H1 (cell line): Measurements from ENCODE around the gene WTIP. TPM values are rescaled to one million over a fixed set of nuclear protein-coding genes. Genes with fewer than 3 reads are reported as not detected.

ENCODE experiments used
- CTCF ChIA-PET: fragments of 300-600 bp; sonication (Branson Sonifier 250); formaldehyde crosslinking; loops from one replicate; lab custom pipeline; 2021; ENCODE audit not compliant: partially characterized antibody; lab: Charles Lee
- POLR2A ChIA-PET: fragments of 300-600 bp; sonication (Branson Sonifier 250); formaldehyde crosslinking; loops from one replicate; lab custom pipeline; 2021; ENCODE audit warnings: inconsistent platforms; ENCODE audit not compliant: partially characterized antibody; lab: Charles Lee
- DNase-seq, 2 experiments: peaks; one replicate each; pipeline versions ENCODE4 v3.0.0 to v3.0.0-alpha.2; 2010 to 2022; ENCODE audit warnings: low spot score in 2 of 2, low read depth in 1 of 2, mixed read lengths in 1 of 2
- FAIRE-seq: peaks from 2 replicates; lab custom pipeline; 2011; peaks lifted over from hg19 to GRCh38; lab: Jason Lieb, UNC
- H2AFZ ChIP-seq: 2 replicates; pipeline ENCODE4 v1.8.1; 2012; ENCODE audit warnings: low read length, inconsistent platforms
- H2AK5ac ChIP-seq: 2 replicates; pipeline ENCODE4 v1.6.1; 2013; ENCODE audit warnings: low read depth, low read length
- H2BK120ac ChIP-seq: replicated peaks from 2 replicates; pipeline ENCODE3; 2013; ENCODE audit warnings: low read depth, low read length, inconsistent platforms
- H2BK12ac ChIP-seq: 2 replicates; pipeline ENCODE4 v1.6.1; 2013; ENCODE audit warnings: low read depth, low read length
- H2BK15ac ChIP-seq: 2 replicates; pipeline ENCODE4 v1.6.1; 2013; ENCODE audit warnings: low read length
- H2BK20ac ChIP-seq: 2 replicates; pipeline ENCODE4 v1.6.1; 2013; ENCODE audit warnings: low read length
- H2BK5ac ChIP-seq: 2 replicates; pipeline ENCODE4 v1.6.1; 2013; ENCODE audit warnings: low read depth, low read length
- H3K14ac ChIP-seq: 2 replicates; pipeline ENCODE4 v1.6.1; 2013; ENCODE audit warnings: inconsistent platforms; ENCODE audit not compliant: insufficient read length
- H3K18ac ChIP-seq: 2 replicates; pipeline ENCODE4 v1.6.1; 2013; ENCODE audit warnings: low read length; ENCODE audit errors: extremely low read depth
- H3K23ac ChIP-seq: 2 replicates; pipeline ENCODE4 v1.6.1; 2013; ENCODE audit warnings: inconsistent platforms; ENCODE audit not compliant: insufficient read length
- H3K23me2 ChIP-seq: 2 replicates; pipeline ENCODE4 v1.6.1; 2013; ENCODE audit warnings: low read depth, low read length
- H3K27ac ChIP-seq: 2 replicates; pipeline ENCODE4 v1.6.1; 2011; ENCODE audit warnings: low read depth, low read length, inconsistent platforms
- H3K27me3 ChIP-seq, 4 experiments: replicated peaks in 1 of 4; 1 replicate in 1 of 4; 2 replicates in 3 of 4; pipeline versions ENCODE4 v1.6.1 to v1.8.1; 2011 to 2013; ENCODE audit warnings: low read length in 3 of 4, mild to moderate bottlenecking in 3 of 4, inconsistent platforms in 2 of 4, mixed read lengths in 2 of 4, moderate library complexity in 1 of 4; ENCODE audit not compliant: control insufficient read depth in 3 of 4, insufficient read depth in 3 of 4; ENCODE audit errors: extremely low read depth in 1 of 4
- H3K36me3 ChIP-seq, 4 experiments: 2 replicates each; pipeline versions ENCODE4 v1.6.1 to v1.8.1; 2011 to 2013; ENCODE audit warnings: mild to moderate bottlenecking in 4 of 4, low read length in 3 of 4, moderate library complexity in 2 of 4, control low read depth in 1 of 4, inconsistent platforms in 1 of 4; ENCODE audit not compliant: insufficient read depth in 4 of 4, control insufficient read depth in 2 of 4
- H3K4ac ChIP-seq: replicated peaks from 2 replicates; pipeline ENCODE3; 2013; ENCODE audit warnings: low read length, low read depth, mixed read lengths, inconsistent platforms; ENCODE audit not compliant: insufficient read length
- H3K4me1 ChIP-seq, 4 experiments: replicated peaks in 1 of 4; 1 replicate in 1 of 4; 2 replicates in 3 of 4; pipeline versions ENCODE4 v1.6.1 to v1.8.1; 2011 to 2013; ENCODE audit warnings: low read length in 3 of 4, inconsistent platforms in 2 of 4, mixed read lengths in 1 of 4; ENCODE audit not compliant: insufficient read depth in 4 of 4, control insufficient read depth in 3 of 4
- H3K4me2 ChIP-seq, 2 experiments: 2 replicates each; pipeline versions ENCODE4 v1.6.1 to v1.8.1; 2011 to 2013; ENCODE audit warnings: low read depth in 2 of 2, low read length in 2 of 2, control low read depth in 1 of 2, inconsistent platforms in 1 of 2, mild to moderate bottlenecking in 1 of 2; ENCODE audit not compliant: insufficient read depth in 1 of 2
- H3K4me3 ChIP-seq, 4 experiments: fragments of 200-600, 300-600 bp in 1 of 4; sonication (generic), shearing (Covaris generic), sonication (Bioruptor Twin) in 1 of 4; 2 replicates each; pipeline versions ENCODE4 v1.5.1 to v1.8.1; 2011 to 2016; ENCODE audit warnings: low read length in 4 of 4, low read depth in 3 of 4, control low read depth in 2 of 4, inconsistent platforms in 2 of 4, mild to moderate bottlenecking in 2 of 4, mixed read lengths in 1 of 4, moderate library complexity in 1 of 4; ENCODE audit not compliant: insufficient read depth in 2 of 4; ENCODE audit errors: extremely low read depth in 1 of 4
- H3K56ac ChIP-seq: replicated peaks from 2 replicates; pipeline ENCODE3; 2013; ENCODE audit warnings: low read depth, mild to moderate bottlenecking, mixed read lengths, low read length, inconsistent platforms; ENCODE audit not compliant: insufficient read length
- H3K79me1 ChIP-seq: 2 replicates; pipeline ENCODE4 v1.6.1; 2013; ENCODE audit warnings: low read depth, low read length, control low read depth
- H3K79me2 ChIP-seq, 2 experiments: 2 replicates each; pipeline versions ENCODE4 v1.6.1 to v1.8.1; 2012 to 2013; ENCODE audit warnings: low read length in 2 of 2, mild to moderate bottlenecking in 2 of 2, inconsistent platforms in 1 of 2; ENCODE audit not compliant: insufficient read depth in 2 of 2, control insufficient read depth in 1 of 2
- H3K9ac ChIP-seq, 4 experiments: replicated peaks in 1 of 4; 1 replicate in 1 of 4; 2 replicates in 3 of 4; pipeline versions ENCODE4 v1.6.1 to v1.8.1; 2011 to 2013; ENCODE audit warnings: low read depth in 3 of 4, low read length in 3 of 4, control low read depth in 2 of 4, mild to moderate bottlenecking in 2 of 4, moderate library complexity in 2 of 4, inconsistent platforms in 1 of 4; ENCODE audit errors: extremely low read depth in 1 of 4
- H3K9me3 ChIP-seq, 2 experiments: 2 replicates each; pipeline versions ENCODE4 v1.6.1 to v1.8.1; 2012 to 2013; ENCODE audit warnings: mild to moderate bottlenecking in 2 of 2, moderate library complexity in 2 of 2, control low read depth in 1 of 2, inconsistent platforms in 1 of 2, low read depth in 1 of 2, low read length in 1 of 2, mixed read lengths in 1 of 2; ENCODE audit not compliant: insufficient read depth in 2 of 2
- H4K20me1 ChIP-seq, 2 experiments: replicated peaks in 1 of 2; 2 replicates each; pipeline versions ENCODE3 to v1.8.1; 2011 to 2013; ENCODE audit warnings: inconsistent platforms in 2 of 2, low read length in 2 of 2, mild to moderate bottlenecking in 1 of 2; ENCODE audit not compliant: insufficient read depth in 2 of 2, control insufficient read depth in 1 of 2
- H4K5ac ChIP-seq: 2 replicates; pipeline ENCODE4 v1.6.1; 2013; ENCODE audit warnings: low read length, low read depth, mixed read lengths, inconsistent platforms; ENCODE audit not compliant: insufficient read length
- H4K8ac ChIP-seq: 2 replicates; pipeline ENCODE4 v1.8.0; 2013; ENCODE audit warnings: mild to moderate bottlenecking, moderate library complexity, low read length, inconsistent platforms; ENCODE audit not compliant: insufficient read depth; ENCODE audit errors: extremely low read depth
- H4K91ac ChIP-seq: replicated peaks from 2 replicates; pipeline ENCODE3; 2013; ENCODE audit warnings: low read length, mixed read lengths, inconsistent platforms; ENCODE audit not compliant: insufficient read length
- ATF3 ChIP-seq: IDR thresholded peaks from 2 replicates; pipeline ENCODE4 v1.6.1; 2011; ENCODE audit warnings: low read depth, mild to moderate bottlenecking, low read length; ENCODE audit not compliant: insufficient read depth
- SIRT6 ChIP-seq: IDR thresholded peaks from one replicate; pipeline ENCODE4 v1.7.1; 2012; ENCODE audit warnings: low read length, inconsistent platforms
- WGBS, 2 experiments: shearing (Covaris generic) in 1 of 2; methylation state at CpG; one replicate each; pipeline versions ENCODE4 v1.1.6 to v1.1.7; 2013 to 2015; ENCODE audit warnings: low lambda C conversion rate in 2 of 2, mixed read lengths in 2 of 2, inconsistent platforms in 1 of 2, low coverage in 1 of 2, missing lambda C conversion rate in 1 of 2; ENCODE audit not compliant: insufficient replicate concordance in 2 of 2, insufficient coverage in 1 of 2, insufficient read length in 1 of 2; ENCODE audit errors: extremely low coverage in 1 of 2, missing lambda C conversion rate in 1 of 2; 5-methylcytosine and 5-hydroxymethylcytosine counted together
- polyA plus RNA-seq, 7 experiments: library from polyadenylated mRNA; depleted of rRNA in 3 of 7; stranded (reverse) in 5 of 7; unstranded in 2 of 7; fragments of >200 nt in 5 of 7; fragments of 200-250 nt in 2 of 7; gene quantifications; 1 replicate in 5 of 7; 2 replicates in 1 of 7; 4 replicates in 1 of 7; pipeline versions ENCODE4 v1.2.1 to v1.2.3, GENCODE V29; 2011 to 2013; ENCODE audit warnings: missing spikeins in 2 of 7, mixed read lengths in 2 of 7
- total RNA-seq: library from RNA; stranded (reverse); fragmentation: NEBNext Ultra II Directional; extraction: Animal tissue kit (Norgen Biotek cat#: 25700); gene quantifications from 2 replicates; pipeline ENCODE4 v1.2.1, GENCODE V29; 2021

WTIP gene
- total and polyA plus RNA-seq, 2 of the 8 experiments (the other 6 are each of a cell fraction or from before 2014, with no cell fraction given), result 8.7 to 15.4 TPM

- no peak overlapping the region for H2BK15ac ChIP-seq
- no peak overlapping the region for H3K56ac ChIP-seq
- H2BK12ac ChIP-seq, result no peak overlapping the region
- WGBS, 2 experiments, result 82% methylated on average over 1 of the region's 1 CpG; no CpG with 5 or more reads in 1 of the 2 experiments
- no peak overlapping the region for H4K91ac ChIP-seq
- H3K14ac ChIP-seq, result no peak overlapping the region
- no peak overlapping the region for H2BK5ac ChIP-seq
- H4K5ac ChIP-seq, result no peak overlapping the region
- POLR2A ChIA-PET, result no interaction called here
- no peak overlapping the region for H3K27ac ChIP-seq
- no peak overlapping the region for H3K18ac ChIP-seq
- no peaks in the 10 kb centered on the region for H3K79me1 ChIP-seq
- no peak overlapping the region for H4K8ac ChIP-seq
- H3K4ac ChIP-seq, result no peak overlapping the region
- no peaks in the 10 kb centered on the region for H3K4me1 ChIP-seq
- H2BK120ac ChIP-seq, result no peak overlapping the region
- no peaks in the 10 kb centered on the region for H3K79me2 ChIP-seq
- H3K23ac ChIP-seq, result no peak overlapping the region
- H3K4me3 ChIP-seq, result no peak overlapping the region
- no peak overlapping the region for H3K9ac ChIP-seq
- no peaks in the 10 kb centered on the region for H3K23me2 ChIP-seq
- no peak for FAIRE-seq
- no peak for DNase-seq
- H2AK5ac ChIP-seq, result no peak overlapping the region
- no peaks in the 10 kb centered on the region for H4K20me1 ChIP-seq
- H2AFZ ChIP-seq, result no peak overlapping the region
- no peak overlapping the region for H3K4me2 ChIP-seq
- H3K9me3 ChIP-seq, result peaks cover 9 to 11% of the 10 kb centered on the region in 2 experiments; a peak in 3 of 4 replicates
- H2BK20ac ChIP-seq, result no peak overlapping the region
- H3K36me3 ChIP-seq, result no peaks in the 10 kb centered on the region
- CTCF ChIA-PET, result no interaction called here
- H3K27me3 ChIP-seq, result no peaks in the 10 kb centered on the region
- TF ChIP-seq SIRT6, result no peak
- no peak for TF ChIP-seq ATF3
Observed at GRCh38 chr19:34523408-34523807, 41.9 kb downstream of the WTIP start.
